Measurements from ENCODE around the gene KAT7. TPM values are rescaled to one million over a fixed set of nuclear protein-coding genes. Genes with fewer than 3 reads are reported as not detected.

The KAT7 gene
- total and polyA plus RNA-seq, 2 experiments from 2014 or later, result 31.0 to 187 TPM

GRCh38 chr17:49748791-49749190 lies 39.7 kb upstream of the KAT7 start:
- TF ChIP-seq REST (IDR thresholded peaks at IDR 0.05; ENCODE audit: unreplicated experiment) (no peak), JUNB (IDR thresholded peaks at IDR 0.05; ENCODE audit: unreplicated experiment) (no peak), EZH2phosphoT487 (IDR thresholded peaks at IDR 0.05; ENCODE audit: unreplicated experiment) (no peak), POLR2AphosphoS5 (IDR thresholded peaks at IDR 0.05; ENCODE audit: low read depth) (no peak), CREB1 (CRISPR knock-in tag; IDR thresholded peaks at IDR 0.05; ENCODE audit: low read depth) (no peak), ETS1 (IDR thresholded peaks at IDR 0.05) (no peak), ZNF462 (CRISPR knock-in tag; IDR thresholded peaks at IDR 0.05) (no peak), EZH2 (IDR thresholded peaks at IDR 0.05; ENCODE audit: low read depth, unreplicated experiment) (no peak), STAT1 (IDR thresholded peaks at IDR 0.05; ENCODE audit: unreplicated experiment) (no peak), CTCF (conservative IDR thresholded peaks at IDR 0.05; ENCODE audit: low read depth in 2 of 2) (no peak), ZNF114 (CRISPR knock-in tag; IDR thresholded peaks at IDR 0.05) (no peak), NANOG (IDR thresholded peaks at IDR 0.05; ENCODE audit: borderline replicate concordance) (no peak), ZNF331 (CRISPR knock-in tag; IDR thresholded peaks at IDR 0.05; ENCODE audit: low read depth) (no peak)
- Mint-ChIP-seq H3K27me3 (ENCODE audit: insufficient read depth, low read depth, poor library complexity) (no peaks in the 10 kb centered on the region), H3K36me3 (ENCODE audit: low read depth) (peaks cover 4% of the 10 kb centered on the region; the same call in 2 of the 3 replicates), H3K9me3 (no peaks in the 10 kb centered on the region), H3K4me3 (no peak overlapping the region), H3K4me1 (peaks cover 27% of the 10 kb centered on the region), H3K27ac (no peak overlapping the region)
- Histone ChIP-seq H3K36me3 (ENCODE audit: insufficient read depth) (no peaks in the 10 kb centered on the region), H3K9me2 (ENCODE audit: insufficient read depth) (no peaks in the 10 kb centered on the region), H3F3A (replicated peaks; ENCODE audit: low read depth) (no peaks in the 10 kb centered on the region), H3K27ac (ENCODE audit: low read depth) (no peak overlapping the region), H2AFZ (no peak overlapping the region), H3K79me2 (replicated peaks; ENCODE audit: insufficient read depth) (peaks cover 91% of the 10 kb centered on the region), H3K4me1 (ENCODE audit: insufficient read depth) (peaks cover 10% of the 10 kb centered on the region), H3K4me3 (no peak overlapping the region), H3K4me2 (no peak overlapping the region), H4K20me1 (replicated peaks; ENCODE audit: insufficient read depth) (peaks cover 36% of the 10 kb centered on the region), H3K27me3 (ENCODE audit: insufficient read depth) (no peaks in the 10 kb centered on the region)
- DNase-seq (ENCODE audit: low spot score) (no peak), ATAC-seq (no peak)
